Neural cell (in vitro differentiated cells): ENCODE measurements around the gene RFT1. TPM values are rescaled to one million over a fixed set of nuclear protein-coding genes. Genes with fewer than 3 reads are reported as not detected.

Experiments used
- H2AFZ ChIP-seq: fragments of 200-600, 300-800 bp; sonication (generic), shearing (Covaris generic); 2 replicates; pipeline ENCODE4 v1.6.0; 2014; ENCODE audit warnings: low read depth, mild to moderate bottlenecking, antibody characterized with exemption, low read length, moderate library complexity
- H3F3A ChIP-seq: fragments of 200-600 bp; shearing (Covaris generic); 2 replicates; pipeline ENCODE4 v1.6.1; 2016; ENCODE audit warnings: mild to moderate bottlenecking, moderate library complexity, mixed read lengths, antibody characterized with exemption, low read length; ENCODE audit not compliant: insufficient read depth, poor library complexity, severe bottlenecking
- H3K27ac ChIP-seq: fragments of 200-600, 300-800 bp; sonication (generic), shearing (Covaris generic); 2 replicates; pipeline ENCODE4 v1.5.1; 2014; ENCODE audit warnings: mild to moderate bottlenecking, low read length, moderate library complexity
- H3K27me3 ChIP-seq: fragments of 300-800, 200-600 bp; sonication (generic), shearing (Covaris generic); 2 replicates; pipeline ENCODE4 v1.6.0; 2014; ENCODE audit warnings: mild to moderate bottlenecking, low read depth, low read length, moderate library complexity; ENCODE audit not compliant: insufficient read depth
- H3K36me3 ChIP-seq: fragments of 300-800, 200-600 bp; sonication (generic), shearing (Covaris generic); 2 replicates; pipeline ENCODE4 v1.5.1; 2014; ENCODE audit warnings: mild to moderate bottlenecking, antibody characterized with exemption, low read length, moderate library complexity; ENCODE audit not compliant: insufficient read depth
- H3K4me2 ChIP-seq: fragments of 300-800, 200-600 bp; sonication (generic), shearing (Covaris generic); 2 replicates; pipeline ENCODE4 v1.6.0; 2014; ENCODE audit warnings: mild to moderate bottlenecking, low read length
- H3K4me3 ChIP-seq: fragments of 300-800, 200-600 bp; sonication (generic), shearing (Covaris generic); 2 replicates; pipeline ENCODE4 v1.5.1; 2014; ENCODE audit warnings: mild to moderate bottlenecking, low read length, moderate library complexity
- H3K79me2 ChIP-seq: fragments of 200-600 bp; shearing (Covaris generic); replicated peaks from 2 replicates; pipeline ENCODE4 v1.6.0; 2014; ENCODE audit warnings: mild to moderate bottlenecking, low read length, moderate library complexity; ENCODE audit not compliant: insufficient read depth
- H3K9ac ChIP-seq: fragments of 300-800, 200-600 bp; sonication (generic), shearing (Covaris generic); 2 replicates; pipeline ENCODE4 v1.6.1; 2016; ENCODE audit warnings: mild to moderate bottlenecking, low read length, mixed read lengths
- H3K9me2 ChIP-seq: fragments of 200-600 bp; shearing (Covaris generic); 2 replicates; pipeline ENCODE4 v1.6.1; 2016; ENCODE audit warnings: mild to moderate bottlenecking, low read length, mixed read lengths; ENCODE audit not compliant: insufficient read depth
- H3K9me3 ChIP-seq: fragments of 200-600, 300-800 bp; sonication (generic), shearing (Covaris generic); 2 replicates; pipeline ENCODE4 v1.6.1; 2016; ENCODE audit warnings: mild to moderate bottlenecking, mixed run types, low read length, moderate library complexity, mixed read lengths
- H4K20me1 ChIP-seq: fragments of 200-600 bp; shearing (Covaris generic); 2 replicates; pipeline ENCODE4 v1.6.1; 2016; ENCODE audit warnings: mild to moderate bottlenecking, mixed run types; ENCODE audit not compliant: insufficient read depth
- CTCF ChIP-seq: fragments of 450-650 bp; IDR thresholded peaks from 2 replicates; pipeline ENCODE4 v1.5.1; 2014; ENCODE audit warnings: antibody characterized with exemption, mild to moderate bottlenecking, moderate library complexity; ENCODE audit not compliant: poor library complexity, severe bottlenecking
- EP300 ChIP-seq: fragments of 450-650 bp; conservative IDR thresholded peaks from 2 replicates; pipeline ENCODE4 v1.6.1; 2014; ENCODE audit warnings: antibody characterized with exemption, mild to moderate bottlenecking, moderate library complexity; ENCODE audit not compliant: poor library complexity, severe bottlenecking
- EZH2 ChIP-seq: fragments of 200-600, 300-800 bp; shearing (Covaris generic), sonication (generic); IDR thresholded peaks from 2 replicates; pipeline ENCODE4 v1.6.1; 2014; ENCODE audit warnings: antibody characterized with exemption, low read length, borderline replicate concordance, mild to moderate bottlenecking; ENCODE audit not compliant: insufficient read depth, poor library complexity, severe bottlenecking
- MXI1 ChIP-seq: fragments of 450-650 bp; conservative IDR thresholded peaks from 2 replicates; pipeline ENCODE4 v1.6.1; 2014; ENCODE audit warnings: antibody characterized with exemption, mild to moderate bottlenecking; ENCODE audit not compliant: poor library complexity, severe bottlenecking
- POLR2AphosphoS5 ChIP-seq: IDR thresholded peaks from 2 replicates; pipeline ENCODE4 v1.6.1; 2012
- RAD21 ChIP-seq: fragments of 450-650 bp; conservative IDR thresholded peaks from 2 replicates; pipeline ENCODE4 v1.6.1; 2014; ENCODE audit warnings: antibody characterized with exemption, mild to moderate bottlenecking, moderate library complexity
- REST ChIP-seq: IDR thresholded peaks from 2 replicates; pipeline ENCODE4 v1.6.1; 2012; ENCODE audit warnings: borderline replicate concordance
- SMC3 ChIP-seq: fragments of 450-650 bp; conservative IDR thresholded peaks from 2 replicates; pipeline ENCODE4 v1.6.1; 2014; ENCODE audit warnings: antibody characterized with exemption, mild to moderate bottlenecking, moderate library complexity; ENCODE audit not compliant: poor library complexity
- TAF1 ChIP-seq: IDR thresholded peaks from 2 replicates; pipeline ENCODE4 v1.6.1; 2012; ENCODE audit warnings: low read depth
- polyA plus RNA-seq: library from polyadenylated mRNA; depleted of rRNA; stranded (reverse); fragments of >200 nt; gene quantifications from 2 replicates; pipeline ENCODE4 v1.2.3, GENCODE V29; 2014

Gene RFT1
- polyA plus RNA-seq, 1 donor from 2014 or later, result 6.1 TPM

GRCh38 chr3:53079147-53079546 lies 51.1 kb downstream of the RFT1 start:
- Histone ChIP-seq H3F3A (no peaks in the 10 kb centered on the region), H3K79me2 (no peaks in the 10 kb centered on the region), H3K9ac (no peak overlapping the region), H3K27me3 (no peaks in the 10 kb centered on the region), H3K4me3 (no peak overlapping the region), H3K27ac (no peak overlapping the region), H3K9me2 (no peaks in the 10 kb centered on the region), H4K20me1 (no peaks in the 10 kb centered on the region), H3K4me2 (no peak overlapping the region), H3K9me3 (no peaks in the 10 kb centered on the region), H3K36me3 (no peaks in the 10 kb centered on the region), H2AFZ (no peak overlapping the region)
- TF ChIP-seq REST (no peak), TAF1 (no peak), EP300 (no peak), MXI1 (no peak), SMC3 (no peak), EZH2 (no peak), RAD21 (no peak), CTCF (no peak), POLR2AphosphoS5 (no peak)

GRCh38 chr3:53078656-53079055 lies 51.6 kb downstream of the RFT1 start:
- TF ChIP-seq EZH2 (no peak), RAD21 (no peak), SMC3 (no peak)
- H3F3A ChIP-seq, result no peaks in the 10 kb centered on the region
- H3K4me3 ChIP-seq, result no peak overlapping the region
- H4K20me1 ChIP-seq, result no peaks in the 10 kb centered on the region
- H3K9me2 ChIP-seq, result no peaks in the 10 kb centered on the region
- H3K27me3 ChIP-seq, result no peaks in the 10 kb centered on the region
- no peaks in the 10 kb centered on the region for H3K79me2 ChIP-seq
- no peak overlapping the region for H3K4me2 ChIP-seq
- H3K9me3 ChIP-seq, result no peaks in the 10 kb centered on the region
- no peak overlapping the region for H2AFZ ChIP-seq
- H3K27ac ChIP-seq, result no peak overlapping the region
- H3K36me3 ChIP-seq, result no peaks in the 10 kb centered on the region
- no peak overlapping the region for H3K9ac ChIP-seq
